Activated CD4-positive, CD25-positive, alpha-beta regulatory T cell (primary cell): ENCODE results near the gene SVOPL.

ENCODE experiments used
- DNase-seq, 4 experiments: peaks; one replicate each; lab custom pipeline; 2025; lab: John Stamatoyannopoulos, UW

SVOPL gene

DNA sequence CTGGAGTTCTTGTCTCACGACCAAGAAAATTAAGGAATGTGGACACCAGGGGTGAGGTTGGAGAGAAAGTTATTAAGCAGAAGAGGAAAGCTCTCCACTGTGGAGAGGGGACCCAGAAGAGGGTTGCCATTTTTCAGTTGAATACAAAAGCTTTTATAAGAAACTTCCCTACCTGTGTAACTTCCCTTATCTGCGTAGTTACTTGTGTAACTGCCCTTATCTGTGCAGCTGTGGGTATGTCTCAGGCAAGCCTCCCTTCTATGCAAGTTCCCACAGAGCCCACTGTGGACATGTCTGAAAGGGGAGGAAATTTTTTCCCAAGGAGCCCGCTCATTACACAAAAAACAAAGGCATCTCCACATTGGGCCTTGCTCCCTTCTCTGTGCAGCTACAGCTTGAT, 94.9 kb downstream of the SVOPL start:
- DNase-seq = no peak

DNA sequence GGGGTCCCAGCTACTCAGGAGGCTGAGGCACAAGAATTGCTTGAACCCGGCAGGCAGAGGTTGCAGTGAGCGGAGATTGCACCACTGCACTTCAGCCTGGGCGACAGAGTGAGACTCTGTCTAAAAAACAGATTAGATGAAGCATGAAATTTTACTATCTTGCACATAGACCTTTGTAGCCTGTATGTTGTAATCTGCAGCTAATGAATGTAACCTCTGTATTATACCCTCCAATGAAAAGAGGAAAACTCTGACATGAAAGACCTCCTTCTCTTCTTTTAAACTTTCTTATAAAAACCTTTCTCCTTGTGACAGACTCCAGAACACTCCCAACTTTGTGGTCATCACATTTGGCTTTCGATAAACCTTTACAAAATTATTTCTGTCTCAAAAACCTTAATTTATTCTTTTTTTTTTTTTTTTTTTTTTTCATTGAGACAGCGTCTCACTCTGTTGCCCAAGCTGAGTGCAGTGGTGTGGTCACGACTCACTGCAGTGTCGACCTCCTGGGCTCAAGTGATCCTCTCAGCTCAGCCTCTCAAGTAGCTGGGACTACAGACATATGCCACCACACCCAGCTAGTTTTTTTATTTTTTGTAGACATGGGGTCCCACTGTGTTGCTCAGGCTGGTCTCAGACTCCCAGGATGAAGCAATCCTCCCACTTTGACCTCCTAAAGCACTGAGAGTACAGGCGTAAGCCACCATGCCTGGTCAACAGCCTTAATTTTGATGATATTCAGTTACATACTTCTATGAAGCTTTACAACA, 97.4 kb downstream of the SVOPL start:
- no peak for DNase-seq

DNA sequence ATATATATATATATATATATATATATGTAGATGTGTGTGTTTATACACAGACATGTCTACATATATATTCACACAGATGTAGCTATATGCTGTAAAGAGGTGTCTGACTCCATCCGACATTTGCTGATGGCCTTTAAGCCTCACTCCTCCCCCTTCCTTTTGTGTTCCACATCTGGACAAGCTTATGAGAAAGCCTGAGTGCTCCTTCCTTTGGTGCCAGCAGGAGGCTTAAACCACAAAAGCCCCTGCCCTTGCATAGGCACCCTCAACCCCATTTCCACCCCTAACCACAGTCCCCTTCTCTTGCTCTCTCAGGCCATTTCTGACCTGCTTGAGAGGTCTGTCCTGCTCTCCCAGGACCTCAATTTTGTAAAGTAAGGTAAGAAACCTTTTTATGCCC, 98.7 kb downstream of the SVOPL start:
- DNase-seq = no peak

DNA sequence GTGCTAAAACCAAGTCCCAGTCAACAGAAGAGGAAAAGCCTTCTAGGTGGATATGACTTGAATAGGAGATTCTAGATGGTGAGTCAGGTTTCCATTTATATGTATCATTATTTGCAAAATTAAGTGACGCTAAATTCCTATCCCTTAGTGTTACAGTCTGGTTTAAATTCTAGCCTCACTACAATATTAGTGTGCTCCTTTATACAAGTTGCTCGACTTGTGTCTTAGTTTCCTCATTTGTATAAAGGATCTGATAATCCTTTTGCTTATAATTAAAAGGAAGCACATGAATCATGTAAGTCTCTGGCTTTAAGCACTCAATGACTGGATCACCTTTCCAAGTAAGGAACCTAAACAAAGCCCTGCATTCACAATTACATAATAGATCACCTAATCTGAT, 105.7 kb downstream of the SVOPL start:
- DNase-seq = no peak

DNA sequence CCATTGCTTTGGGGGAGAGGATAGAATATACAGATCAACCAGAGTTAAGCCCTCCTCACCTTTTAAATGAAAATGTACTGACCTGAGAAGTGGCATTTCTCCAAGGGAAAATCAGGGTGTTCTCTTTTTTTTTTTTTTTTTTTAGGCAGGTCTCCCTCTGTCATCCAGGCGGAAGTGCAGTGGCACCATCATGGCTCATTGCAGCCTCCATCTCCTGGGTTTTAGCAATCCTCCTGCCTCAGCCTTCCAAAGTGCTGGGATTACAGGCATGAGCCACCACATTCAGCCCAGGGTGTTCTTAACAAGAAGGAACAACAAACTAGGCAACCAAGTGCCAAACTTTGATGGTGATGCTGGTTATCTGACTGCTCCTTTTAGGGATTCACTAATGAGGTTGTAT, 111.0 kb downstream of the SVOPL start:
- DNase-seq = no peak

DNA sequence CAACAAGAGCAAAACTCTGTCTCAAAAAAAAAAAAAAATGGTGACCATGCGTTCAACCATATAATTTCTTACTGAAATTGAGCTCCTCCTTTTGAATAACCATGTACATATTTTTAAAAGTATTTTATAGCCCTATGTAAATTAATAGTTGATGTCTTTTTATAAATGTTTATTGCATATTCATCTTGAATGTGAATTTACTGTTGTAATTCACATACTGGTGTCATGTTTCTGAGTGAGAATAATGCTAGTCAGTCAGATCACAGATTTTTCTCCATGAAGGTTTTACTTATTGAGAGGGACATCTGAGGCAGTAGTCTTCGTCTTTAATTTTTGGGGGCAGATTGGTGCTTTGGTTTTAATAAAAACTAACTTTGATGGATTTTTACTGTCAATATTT, 112.2 kb downstream of the SVOPL start:
- no peak for DNase-seq

DNA sequence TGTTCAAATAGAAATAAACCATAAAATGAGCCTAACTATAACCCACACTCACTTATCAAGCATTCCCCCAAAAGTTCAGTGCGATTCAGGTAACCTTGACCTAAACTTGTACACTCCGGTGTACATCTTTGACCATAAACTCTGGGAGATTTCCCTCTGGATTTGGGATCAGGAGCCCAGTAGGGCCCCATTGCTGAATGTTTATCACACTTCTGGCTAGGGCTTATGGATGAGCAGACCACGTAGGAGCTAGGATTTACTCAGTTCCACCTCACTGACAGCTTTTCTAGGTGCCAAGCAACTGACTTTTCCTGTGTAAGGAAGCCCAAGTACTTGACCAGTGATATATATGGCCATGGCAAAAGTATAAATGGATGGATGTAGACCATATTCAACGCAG, 113.7 kb downstream of the SVOPL start:
- DNase-seq = no peak

DNA sequence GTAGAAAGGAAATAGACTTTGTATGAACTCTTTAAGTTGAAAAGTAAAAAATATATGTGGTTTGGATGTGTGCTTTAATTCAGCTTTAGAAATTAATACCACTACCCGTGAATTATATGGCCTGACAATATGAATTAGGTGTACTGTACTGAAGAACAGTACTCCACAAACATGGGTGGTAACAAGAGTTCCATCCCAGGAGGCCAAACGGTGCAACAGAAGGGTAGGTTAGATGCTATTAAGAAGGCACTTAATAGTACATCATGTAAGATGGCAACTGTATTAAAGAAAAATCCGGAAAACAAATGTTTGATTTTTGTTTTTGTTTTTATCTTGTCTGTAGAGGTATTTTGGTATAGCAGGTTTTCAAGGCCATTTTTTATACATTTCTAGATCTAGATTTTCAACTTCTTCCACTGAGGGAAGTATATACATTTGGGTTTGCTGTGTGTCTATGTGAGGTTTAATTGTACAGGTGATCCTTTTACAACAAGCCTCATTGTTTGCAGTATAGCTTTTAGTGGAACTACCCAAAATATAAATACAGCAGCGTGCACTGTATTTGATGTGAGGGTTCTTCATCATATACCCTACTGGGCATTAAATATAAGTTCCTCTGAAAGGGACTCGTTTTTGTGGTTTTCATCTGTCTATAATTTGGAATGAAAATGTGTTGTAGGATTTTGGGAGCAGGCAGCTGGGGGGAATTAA, 115.7 kb downstream of the SVOPL start:
- no peak for DNase-seq

DNA sequence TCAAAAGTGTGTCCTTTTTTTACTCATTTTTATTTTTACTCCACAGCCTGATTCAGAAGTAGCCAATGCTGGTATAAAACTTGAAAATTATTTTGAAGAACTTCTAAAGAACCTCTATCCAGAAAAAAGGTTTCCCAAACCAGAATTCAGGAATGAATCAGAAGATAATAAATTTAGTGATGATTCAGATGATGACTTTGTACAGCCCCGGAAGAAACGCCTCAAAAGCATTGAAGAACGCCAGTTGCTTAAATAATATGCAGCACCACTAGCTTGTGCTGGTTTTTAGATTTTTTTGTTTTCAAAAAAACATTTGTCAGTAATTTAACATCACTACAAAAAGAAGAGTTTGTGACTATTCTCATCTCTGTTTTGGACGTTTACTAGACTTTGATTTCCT, 116.5 kb downstream of the SVOPL start:
- DNase-seq = no peak

DNA sequence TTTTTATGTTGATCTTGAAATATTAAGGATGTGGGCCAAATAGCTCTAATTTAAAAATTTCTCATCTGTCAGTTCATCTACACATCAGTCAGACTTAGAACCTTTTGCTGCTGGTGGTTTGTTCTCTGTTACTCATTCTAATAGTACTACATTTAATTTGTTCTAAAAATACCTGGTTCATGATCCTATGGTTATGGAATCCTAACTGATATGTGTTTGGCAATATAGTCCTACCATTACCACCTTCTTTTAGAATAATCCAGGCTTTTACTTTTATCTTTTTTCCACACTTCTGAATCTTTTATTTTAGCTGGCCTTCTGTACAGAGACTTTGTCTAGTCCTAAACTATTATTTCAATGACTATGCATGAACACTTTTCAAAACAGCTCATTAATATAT, 116.9 kb downstream of the SVOPL start:
- no peak for DNase-seq

DNA sequence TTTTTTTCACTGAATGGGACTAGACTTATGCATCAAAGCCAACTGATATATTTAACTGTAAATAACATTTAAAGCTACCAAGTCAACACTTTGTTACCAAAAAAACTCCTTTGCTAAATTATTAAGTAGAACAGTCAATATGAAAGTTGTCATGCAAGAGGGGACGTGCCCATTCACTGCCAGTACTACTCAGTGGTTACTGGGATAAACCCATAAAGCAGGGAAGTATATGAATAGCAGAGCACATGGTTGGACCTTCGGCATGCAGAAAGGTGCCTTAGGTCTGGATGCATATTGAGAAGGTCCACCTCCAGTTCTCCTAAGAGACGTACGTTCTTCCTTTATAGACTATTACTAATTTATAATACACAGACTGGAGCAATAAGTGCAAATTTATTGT, 120.1 kb downstream of the SVOPL start:
- DNase-seq = no peak

DNA sequence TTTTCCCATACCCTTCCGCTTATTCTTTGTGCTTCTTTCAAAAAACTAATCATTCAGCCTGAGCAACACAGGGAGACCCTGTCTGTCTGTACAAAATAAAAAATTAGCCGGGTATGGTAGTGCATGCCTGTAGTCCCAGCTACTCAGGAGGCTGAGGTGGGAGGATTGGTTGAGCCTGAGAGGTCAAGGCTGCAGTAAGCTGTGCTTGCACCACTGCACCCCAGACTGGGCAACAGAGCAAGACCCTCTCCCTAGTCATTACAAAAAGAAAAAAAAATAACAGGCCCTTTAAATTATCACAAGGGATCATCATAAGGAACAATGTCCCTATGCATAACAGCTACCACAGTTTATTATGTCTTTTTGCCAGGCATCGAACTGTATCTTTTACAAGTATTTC, 121.5 kb downstream of the SVOPL start:
- DNase-seq = no peak

DNA sequence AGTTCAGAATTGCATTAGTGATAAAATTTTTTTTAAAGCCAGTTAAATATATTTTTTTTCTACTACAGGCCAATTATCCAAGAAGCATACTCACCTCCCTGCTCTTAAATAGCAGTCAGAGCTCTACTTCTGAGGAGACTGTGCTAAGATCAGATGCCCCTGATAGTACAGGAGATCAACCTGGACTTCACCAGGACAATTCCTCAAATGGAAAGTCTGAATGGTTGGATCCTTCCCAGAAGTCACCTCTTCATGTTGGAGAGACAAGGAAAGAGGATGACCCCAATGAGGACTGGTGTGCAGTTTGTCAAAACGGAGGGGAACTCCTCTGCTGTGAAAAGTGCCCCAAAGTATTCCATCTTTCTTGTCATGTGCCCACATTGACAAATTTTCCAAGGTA, 122.0 kb downstream of the SVOPL start:
- DNase-seq = no peak

DNA sequence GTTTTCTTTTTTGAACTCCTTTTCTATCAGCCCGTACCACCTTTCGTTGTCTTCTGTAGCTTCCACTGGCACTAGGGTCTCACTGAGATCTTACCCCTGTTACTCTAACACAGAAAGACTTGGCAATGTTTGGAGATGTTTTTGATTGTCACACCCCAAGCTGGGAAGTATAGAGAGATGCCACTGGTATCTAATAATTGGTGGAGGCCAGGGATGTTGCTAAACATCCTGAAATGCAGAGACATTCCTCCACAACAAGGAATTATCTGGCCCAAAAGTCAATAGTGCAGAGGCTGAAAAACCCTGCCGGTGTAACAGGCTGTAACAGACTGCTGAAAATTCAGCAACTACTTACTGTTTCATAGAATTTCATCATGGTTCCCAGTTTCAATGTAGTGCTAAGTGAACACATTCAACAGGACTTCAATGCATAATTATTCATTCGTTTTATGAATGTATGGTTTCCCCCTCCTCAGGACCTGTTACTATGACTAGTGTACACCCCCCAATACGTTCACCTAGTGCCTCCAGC, 125.2 kb downstream of the SVOPL start:
- no peak for DNase-seq

DNA sequence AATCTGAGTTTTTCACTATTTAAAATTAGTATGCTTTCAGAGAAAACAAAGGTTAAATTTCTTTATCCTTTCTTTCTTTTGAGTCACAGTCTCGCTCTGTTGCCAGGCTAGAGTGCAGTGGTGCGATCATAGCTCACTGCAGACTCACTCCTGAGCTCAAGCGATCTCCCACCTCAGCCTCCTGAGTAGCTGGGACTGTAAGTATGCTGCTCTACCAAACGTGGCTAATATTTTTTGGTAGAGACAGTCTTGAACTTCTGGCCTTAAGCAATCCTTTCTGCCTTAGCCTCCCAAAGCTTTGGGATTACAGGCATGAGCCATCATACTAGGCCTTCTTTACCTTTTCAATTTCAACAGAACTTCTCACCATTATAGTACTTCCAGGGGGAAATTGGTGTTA, 127.4 kb downstream of the SVOPL start:
- DNase-seq = no peak

DNA sequence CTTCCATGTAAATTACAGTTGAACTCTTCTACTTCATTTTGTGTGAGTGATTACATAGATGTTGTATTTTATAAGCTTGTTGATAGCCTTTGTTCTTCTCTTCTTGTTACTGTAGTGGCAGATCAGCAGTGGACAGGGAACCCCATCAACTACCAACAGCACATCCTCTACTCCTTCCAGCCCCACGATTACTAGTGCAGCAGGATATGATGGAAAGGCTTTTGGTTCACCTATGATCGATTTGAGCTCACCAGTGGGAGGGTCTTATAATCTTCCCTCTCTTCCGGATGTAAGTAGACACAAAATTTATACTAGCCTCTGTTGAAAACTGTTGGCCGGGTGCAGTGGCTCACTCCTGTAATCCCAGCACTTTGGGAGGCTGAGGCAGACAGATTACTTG, 130.4 kb downstream of the SVOPL start:
- no peak for DNase-seq

DNA sequence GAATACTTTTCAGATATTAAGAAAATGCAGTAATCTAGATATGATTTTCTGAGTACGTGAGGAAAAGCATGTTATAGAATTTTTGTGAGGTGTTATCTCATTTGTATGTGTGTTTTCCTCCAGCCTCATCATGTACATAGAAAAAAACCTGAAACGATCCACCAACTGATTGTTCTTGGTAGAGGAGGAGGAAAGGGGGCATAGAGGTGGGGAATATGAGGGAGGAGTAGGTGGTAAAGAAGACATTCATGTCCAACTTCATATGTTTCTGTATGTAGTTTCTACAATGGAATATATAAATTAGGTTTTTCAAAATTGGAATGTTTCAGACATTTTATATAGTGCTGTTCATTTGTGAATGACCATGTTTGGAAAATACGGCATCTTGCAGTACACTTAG, 131.7 kb downstream of the SVOPL start:
- no peak for DNase-seq

DNA sequence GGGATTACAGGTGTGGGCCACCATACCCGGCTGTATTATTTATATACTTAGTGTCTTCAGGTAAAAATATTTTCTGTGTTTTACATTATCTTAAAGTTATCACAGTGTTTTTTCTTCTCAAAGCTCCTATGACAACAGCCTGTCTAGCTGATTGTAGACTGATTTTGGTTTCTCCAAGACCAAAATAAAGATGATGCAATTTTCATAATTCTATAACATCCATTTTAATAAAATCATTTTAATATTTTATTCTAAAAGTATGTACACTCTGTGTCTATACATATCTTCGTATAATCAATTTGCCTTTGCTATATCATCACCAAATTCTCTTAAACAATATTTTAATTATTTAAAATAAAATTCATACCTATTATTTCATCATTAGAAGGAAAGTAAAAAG, 132.5 kb downstream of the SVOPL start:
- no peak for DNase-seq

DNA sequence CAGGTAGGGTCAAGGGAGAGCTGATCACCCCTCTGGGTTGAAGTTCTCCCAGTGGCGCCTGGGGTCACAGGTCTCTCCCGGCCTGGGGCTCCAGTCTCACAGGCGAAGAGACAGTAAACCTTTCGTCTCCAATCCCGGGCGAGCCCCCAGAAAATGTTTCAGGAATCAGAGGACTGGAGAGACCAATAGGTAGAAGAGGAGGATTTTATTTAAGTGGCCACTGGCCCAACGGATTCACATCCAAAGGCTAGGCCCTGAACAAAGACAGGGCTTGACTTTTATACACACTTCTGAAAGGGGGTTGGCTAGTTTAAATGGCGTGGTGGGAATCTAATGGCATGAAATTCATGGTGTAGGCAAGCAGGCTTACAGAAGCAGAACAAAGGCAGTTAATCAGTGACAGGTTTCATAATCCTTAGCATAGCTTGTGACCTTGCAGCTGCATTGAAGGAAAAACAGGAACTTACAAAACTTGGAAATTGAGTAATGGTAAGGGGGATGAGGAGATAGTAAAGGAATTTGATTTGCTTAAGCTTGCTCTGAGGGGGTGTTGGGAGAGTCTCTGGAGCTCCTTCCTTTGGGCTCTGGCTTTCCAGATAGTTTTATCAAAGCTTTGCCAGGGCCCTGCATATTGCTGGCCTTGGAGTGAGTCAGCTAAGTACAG, 135.6 kb downstream of the SVOPL start:
- DNase-seq = no peak

DNA sequence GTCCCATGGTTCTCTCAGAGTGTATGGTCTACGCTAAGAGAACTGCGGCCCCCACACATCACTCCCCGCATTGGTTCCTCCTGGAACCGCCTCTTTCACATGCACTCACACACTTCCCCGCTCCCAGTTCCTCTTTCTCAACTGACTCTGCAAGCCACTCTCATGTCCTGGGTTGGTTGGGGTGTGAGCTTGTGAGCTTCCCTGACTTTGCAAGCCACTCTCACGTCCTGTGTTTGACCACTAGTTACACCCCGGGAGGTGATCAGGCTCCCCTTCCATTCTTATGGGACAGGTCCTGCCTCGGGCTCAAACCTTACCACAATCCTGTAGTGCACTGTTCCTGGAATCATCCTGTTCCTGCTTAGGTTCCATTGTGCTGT, 136.1 kb downstream of the SVOPL start:
- DNase-seq = no peak

DNA sequence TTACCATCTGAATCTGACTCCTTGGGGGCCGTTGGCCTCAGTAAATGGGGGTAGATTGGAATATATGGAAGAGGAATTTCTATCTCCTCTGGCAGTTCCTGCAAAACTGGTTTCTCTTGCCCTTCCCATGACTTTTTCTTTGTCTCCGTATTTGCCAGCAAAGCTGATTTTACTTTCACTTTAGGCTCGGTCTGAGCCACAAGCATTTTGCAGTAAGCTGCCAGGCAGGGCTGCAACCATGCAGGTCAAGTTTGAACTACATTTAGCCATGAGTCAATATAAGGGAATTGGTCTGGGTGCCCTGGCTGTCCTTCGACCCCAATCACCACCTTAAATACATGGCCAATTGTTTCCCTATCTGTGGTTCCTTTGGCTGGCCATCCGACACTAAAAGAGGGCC, 136.8 kb downstream of the SVOPL start:
- DNase-seq = no peak

DNA sequence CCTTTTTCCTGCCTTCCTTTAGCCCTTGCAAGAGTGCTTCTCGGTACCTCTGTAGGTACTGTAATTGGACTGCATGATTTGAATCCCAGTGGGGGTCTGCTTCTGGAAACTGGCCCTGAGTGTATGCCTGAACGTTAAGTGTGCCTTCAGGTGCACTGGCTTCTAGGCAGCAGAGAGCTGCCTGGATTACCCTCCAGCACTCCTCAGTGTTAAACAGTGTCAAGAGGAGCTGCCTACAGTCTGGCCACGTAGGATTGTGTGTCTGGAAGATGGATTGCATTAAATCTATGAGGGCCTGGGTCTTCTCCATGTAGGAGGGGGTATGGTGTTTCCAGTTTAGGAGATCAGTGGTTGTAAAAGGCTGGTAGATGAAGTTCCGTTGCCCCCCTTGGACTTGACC, 137.4 kb downstream of the SVOPL start:
- DNase-seq = no peak

DNA sequence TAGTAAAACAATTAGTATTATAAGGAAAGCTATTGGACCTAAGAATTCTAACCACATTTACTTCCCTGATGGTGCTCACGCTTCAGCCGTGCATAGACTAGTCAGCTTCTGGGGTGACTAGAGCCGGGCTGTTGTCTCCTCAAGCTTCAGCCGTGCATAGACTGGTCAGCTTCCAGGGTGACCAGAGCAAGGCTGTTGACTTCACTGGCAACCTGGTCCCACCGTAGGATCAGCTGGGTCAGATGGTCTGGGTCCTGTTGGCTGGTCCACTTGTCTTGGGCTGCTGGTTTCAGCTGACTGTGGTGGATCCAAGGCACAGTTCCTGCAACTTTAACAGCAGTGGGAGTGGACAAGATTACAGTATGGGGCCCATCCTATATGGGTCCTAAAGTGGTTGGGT, 141.7 kb downstream of the SVOPL start:
- no peak for DNase-seq
